SK-N-SH (cell line): ENCODE measurements around the gene ADPGK. TPM values are rescaled to one million over a fixed set of nuclear protein-coding genes. Genes with fewer than 3 reads are reported as not detected.

Source experiments
- CTCF ChIA-PET: fragments of 300-600, 350-600 bp; formaldehyde crosslinking; extraction: SDS; loops from one replicate; lab custom pipeline; 2021; lab: Yijun Ruan, JAX
- POLR2A ChIA-PET: fragments of 350-600 bp; sonication (Branson Sonifier 250); formaldehyde crosslinking; extraction: SDS; loops from one replicate; lab custom pipeline; 2020; ENCODE audit warnings: antibody characterized with exemption, inconsistent platforms; lab: Yijun Ruan, JAX
- DNase-seq: peaks from one replicate; pipeline ENCODE4 v3.0.0; 2012
- H2AFZ ChIP-seq: fragments of 200-600 bp; sonication (generic); 2 replicates; pipeline ENCODE4 v1.8.1; 2016; ENCODE audit warnings: antibody characterized with exemption, mild to moderate bottlenecking, low read depth
- H3F3A ChIP-seq: fragments of 200-600 bp; sonication (generic); replicated peaks from 2 replicates; pipeline ENCODE3; 2016; ENCODE audit warnings: antibody characterized with exemption, mild to moderate bottlenecking; ENCODE audit not compliant: insufficient read depth
- H3K27ac ChIP-seq, 2 experiments: fragments of 200-500 bp in 1 of 2; fragments of 200-600 bp in 1 of 2; sonication (Bioruptor generic) in 1 of 2; sonication (generic), shearing (Covaris generic) in 1 of 2; 2 replicates each; pipeline versions ENCODE4 v1.5.1 to v1.6.1; 2014 to 2016; ENCODE audit warnings: low read depth in 2 of 2, inconsistent platforms in 1 of 2, low read length in 1 of 2, mild to moderate bottlenecking in 1 of 2, mixed read lengths in 1 of 2
- H3K27me3 ChIP-seq: fragments of 200-600 bp; sonication (generic), shearing (Covaris generic); 2 replicates; pipeline ENCODE4 v1.6.1; 2016; ENCODE audit warnings: mixed run types; ENCODE audit not compliant: insufficient read depth
- H3K36me3 ChIP-seq, 2 experiments: fragments of 200-500 bp in 1 of 2; fragments of 200-600 bp in 1 of 2; sonication (Bioruptor generic) in 1 of 2; sonication (generic) in 1 of 2; replicated peaks in 1 of 2; 2 replicates each; pipeline versions ENCODE3 to v1.5.1; 2014 to 2016; ENCODE audit warnings: low read length in 1 of 2, mild to moderate bottlenecking in 1 of 2; ENCODE audit not compliant: insufficient read depth in 2 of 2, control insufficient read depth in 1 of 2
- H3K4me1 ChIP-seq, 2 experiments: fragments of 200-500 bp in 1 of 2; fragments of 200-600 bp in 1 of 2; sonication (Bioruptor generic) in 1 of 2; sonication (generic), shearing (Covaris generic) in 1 of 2; 2 replicates each; pipeline versions ENCODE4 v1.5.1 to v1.6.1; 2014 to 2016; ENCODE audit warnings: low read depth in 1 of 2, low read length in 1 of 2, mixed run types in 1 of 2; ENCODE audit not compliant: insufficient read depth in 2 of 2, control insufficient read depth in 1 of 2
- H3K4me2 ChIP-seq: fragments of 200-600 bp; sonication (generic), shearing (Covaris generic); 2 replicates; pipeline ENCODE4 v1.6.1; 2017; ENCODE audit warnings: mixed run types
- H3K4me3 ChIP-seq, 2 experiments: fragments of 200-500 bp in 1 of 2; fragments of 200-600 bp in 1 of 2; sonication (Bioruptor generic) in 1 of 2; sonication (generic), shearing (Covaris generic) in 1 of 2; 2 replicates each; pipeline versions ENCODE4 v1.5.1 to v1.8.1; 2014 to 2016; ENCODE audit warnings: low read depth in 2 of 2, inconsistent platforms in 1 of 2, low read length in 1 of 2, mild to moderate bottlenecking in 1 of 2, mixed read lengths in 1 of 2, moderate library complexity in 1 of 2
- H3K79me2 ChIP-seq: fragments of 200-600 bp; sonication (generic); 2 replicates; pipeline ENCODE4 v1.8.1; 2017; ENCODE audit warnings: mild to moderate bottlenecking; ENCODE audit not compliant: insufficient read depth
- H3K9ac ChIP-seq: fragments of 200-600 bp; sonication (generic); 2 replicates; pipeline ENCODE4 v1.6.1; 2017; ENCODE audit warnings: mixed run types
- H3K9me2 ChIP-seq: fragments of 200-600 bp; sonication (generic); 2 replicates; pipeline ENCODE4 v1.6.1; 2017; ENCODE audit warnings: mixed run types
- H3K9me3 ChIP-seq: fragments of 200-600 bp; sonication (generic); 2 replicates; pipeline ENCODE4 v1.6.1; 2017; ENCODE audit warnings: mixed run types, mild to moderate bottlenecking, moderate library complexity
- H4K20me1 ChIP-seq: fragments of 200-600 bp; sonication (generic); 2 replicates; pipeline ENCODE4 v1.6.1; 2017; ENCODE audit warnings: mild to moderate bottlenecking, mixed run types; ENCODE audit not compliant: insufficient read depth
- CHD2 ChIP-seq: fragments of 150-350 bp; IDR thresholded peaks from 2 replicates; pipeline ENCODE4 v1.6.1; 2018; ENCODE audit warnings: low read length; ENCODE audit not compliant: partially characterized antibody
- CTCF ChIP-seq: fragments of 200-600 bp; sonication (generic); IDR thresholded peaks from 2 replicates; pipeline ENCODE4 v1.6.1; 2017; ENCODE audit warnings: antibody characterized with exemption, mild to moderate bottlenecking, moderate library complexity
- EZH2phosphoT487 ChIP-seq: fragments of 200-600 bp; sonication (generic); IDR thresholded peaks from 2 replicates; pipeline ENCODE4 v1.6.1; 2017; ENCODE audit warnings: low read depth, mixed run types, mild to moderate bottlenecking, antibody characterized with exemption, moderate library complexity, borderline replicate concordance
- FOSL2 ChIP-seq: IDR thresholded peaks from 2 replicates; pipeline ENCODE4 v1.4.0; 2012; ENCODE audit warnings: low read depth, mild to moderate bottlenecking, moderate library complexity, borderline replicate concordance
- GABPA ChIP-seq: IDR thresholded peaks from 2 replicates; pipeline ENCODE4 v1.4.0; 2012; ENCODE audit warnings: low read depth, mild to moderate bottlenecking
- IRF3 ChIP-seq: fragments of 150-350 bp; IDR thresholded peaks from 2 replicates; pipeline ENCODE4 v1.6.1; 2016; ENCODE audit warnings: mild to moderate bottlenecking, low read depth, low read length
- JUND ChIP-seq: IDR thresholded peaks from 2 replicates; pipeline ENCODE4 v1.4.0; 2012
- MXI1 ChIP-seq: IDR thresholded peaks from 2 replicates; pipeline ENCODE4 v1.6.1; 2012; ENCODE audit warnings: mild to moderate bottlenecking, low read depth, low read length, improper control_type of control experiment
- NRF1 ChIP-seq: IDR thresholded peaks from 2 replicates; pipeline ENCODE4 v1.6.1; 2012; ENCODE audit warnings: low read depth, mild to moderate bottlenecking, low read length
- POLR2AphosphoS5 ChIP-seq: IDR thresholded peaks from 2 replicates; pipeline ENCODE4 v1.6.1; 2012; ENCODE audit warnings: low read depth, low read length
- RAD21 ChIP-seq: IDR thresholded peaks from 2 replicates; pipeline ENCODE4 v1.6.1; 2012; ENCODE audit warnings: mild to moderate bottlenecking, low read length
- RCOR1 ChIP-seq: fragments of 150-350 bp; IDR thresholded peaks from 2 replicates; pipeline ENCODE4 v1.6.1; 2017; ENCODE audit warnings: antibody characterized with exemption, low read length
- RFX5 ChIP-seq: IDR thresholded peaks from 2 replicates; pipeline ENCODE4 v1.6.1; 2012; ENCODE audit warnings: mild to moderate bottlenecking, improper control_type of control experiment, low read length
- RXRA ChIP-seq: IDR thresholded peaks from 2 replicates; pipeline ENCODE4 v1.4.0; 2012; ENCODE audit warnings: low read depth, mild to moderate bottlenecking, borderline replicate concordance
- SMC3 ChIP-seq: IDR thresholded peaks from 2 replicates; pipeline ENCODE4 v1.6.1; 2012; ENCODE audit warnings: low read depth, low read length, improper control_type of control experiment
- TCF12 ChIP-seq: IDR thresholded peaks from 2 replicates; pipeline ENCODE4 v1.4.0; 2012
- TEAD4 ChIP-seq: IDR thresholded peaks from 2 replicates; pipeline ENCODE4 v1.4.0; 2012; ENCODE audit warnings: mild to moderate bottlenecking, borderline replicate concordance; ENCODE audit not compliant: insufficient read depth
- USF2 ChIP-seq: fragments of 150-350 bp; IDR thresholded peaks from 2 replicates; pipeline ENCODE4 v1.6.1; 2017; ENCODE audit warnings: antibody characterized with exemption, low read length, low read depth, borderline replicate concordance
- YY1 ChIP-seq: IDR thresholded peaks from 2 replicates; pipeline ENCODE4 v1.4.0; 2012; ENCODE audit warnings: low read depth, mild to moderate bottlenecking
- ZBTB33 ChIP-seq: IDR thresholded peaks from 2 replicates; pipeline ENCODE4 v1.4.0; 2012; ENCODE audit warnings: low read depth, borderline replicate concordance
- WGBS: methylation state at CpG from one replicate; pipeline ENCODE4 v1.1.6; 2017; ENCODE audit warnings: low lambda C conversion rate; 5-methylcytosine and 5-hydroxymethylcytosine counted together
- polyA plus RNA-seq, 3 experiments: library from polyadenylated mRNA; depleted of rRNA; stranded (reverse); fragments of >200 nt; gene quantifications; 2 replicates each; pipeline ENCODE4 v1.2.3, GENCODE V29; 2012

ADPGK gene
- polyA plus RNA-seq, 1 of the 3 experiments (the other 2 are of a cell fraction): 57.3 TPM

- no peak for TF ChIP-seq IRF3
- no peak for TF ChIP-seq RFX5
- no peak for TF ChIP-seq SMC3
- TF ChIP-seq FOSL2: no peak
- no peak for TF ChIP-seq TCF12
Measured at GRCh38 chr15:72737061-72737460, 46.5 kb downstream of the ADPGK start (continued).

GRCh38 chr15:72735111-72735510, 48.4 kb downstream of the ADPGK start:
- H3K9me3 ChIP-seq: no peaks in the 10 kb centered on the region

More at GRCh38 chr15:72735111-72735510, 48.4 kb downstream of the ADPGK start:
- no peaks in the 10 kb centered on the region for H3K27me3 ChIP-seq
- H3K4me1 ChIP-seq: no peaks in the 10 kb centered on the region
- ChIA-PET CTCF (interaction anchor here (1.3 to 7.2 kb wide), 4 partner anchors 12 to 530 kb away, joined by 3 to 72 read pairs (median 3); no protein-coding TSS in a partner anchor), POLR2A (no interaction called here)
- TF ChIP-seq ZBTB33 (no peak), NRF1 (no peak), FOSL2 (no peak), YY1 (no peak), RXRA (no peak), JUND (no peak), USF2 (no peak), EZH2phosphoT487 (no peak), MXI1 (no peak), RCOR1 (no peak), IRF3 (no peak), CHD2 (no peak), TCF12 (no peak), GABPA (no peak), RAD21 (no peak), TEAD4 (no peak), POLR2AphosphoS5 (no peak), CTCF (no peak)
- no peaks in the 10 kb centered on the region for H3F3A ChIP-seq
- H3K4me3 ChIP-seq: no peak overlapping the region
- peaks cover 40 to 58% of the 10 kb centered on the region in 2 experiments for H3K36me3 ChIP-seq
- H3K9me2 ChIP-seq: no peaks in the 10 kb centered on the region
- H3K4me2 ChIP-seq: no peak overlapping the region
- no peak overlapping the region for H3K27ac ChIP-seq
- 93% methylated on average over 2 of the region's 2 CpGs for WGBS
- no peaks in the 10 kb centered on the region for H3K79me2 ChIP-seq
- DNase-seq: no peak
- no peak overlapping the region for H3K9ac ChIP-seq
- no peaks in the 10 kb centered on the region for H4K20me1 ChIP-seq
- no peak overlapping the region for H2AFZ ChIP-seq
